HepG2 (cell line): ENCODE measurements around the gene KDM2B. TPM values are rescaled to one million over a fixed set of nuclear protein-coding genes. Genes with fewer than 3 reads are reported as not detected.

Experiments
- ATM ChIP-seq: fragments of 450-650 bp; IDR thresholded peaks from 2 replicates; pipeline ENCODE4 v1.7.1; 2017; ENCODE audit warnings: mild to moderate bottlenecking, borderline replicate concordance
- ETV6 ChIP-seq: sonication (generic); formaldehyde crosslinking; conservative IDR thresholded peaks from 2 replicates; pipeline ENCODE4 v1.4.0; 2020; ENCODE audit warnings: missing genetic modification reagents
- FOXO4 ChIP-seq: sonication (generic); formaldehyde crosslinking; conservative IDR thresholded peaks from 2 replicates; pipeline ENCODE4 v1.8.1; 2023; ENCODE audit warnings: missing genetic modification reagents
- HNRNPL ChIP-seq: fragments of 200-400 bp; formaldehyde crosslinking; IDR thresholded peaks from 2 replicates; pipeline ENCODE4 v1.6.1; 2017; ENCODE audit warnings: mild to moderate bottlenecking, low read depth, low read length
- MYNN ChIP-seq: sonication (generic); formaldehyde crosslinking; IDR thresholded peaks from 2 replicates; pipeline ENCODE4 v1.4.0; 2020; ENCODE audit warnings: mild to moderate bottlenecking, low read depth, missing genetic modification reagents
- MZF1 ChIP-seq: sonication (generic); formaldehyde crosslinking; IDR thresholded peaks from 2 replicates; pipeline ENCODE4 v1.8.1; 2023; ENCODE audit warnings: mild to moderate bottlenecking, missing genetic modification reagents, borderline replicate concordance
- NFKB2 ChIP-seq: sonication (generic); formaldehyde crosslinking; IDR thresholded peaks from 2 replicates; pipeline ENCODE4 v1.4.0; 2020; ENCODE audit warnings: missing genetic modification reagents, borderline replicate concordance
- RFX3 ChIP-seq: IDR thresholded peaks from 2 replicates; pipeline ENCODE4 v1.6.1; 2016; ENCODE audit warnings: missing biosample characterization, missing genetic modification reagents
- TERF1 ChIP-seq: sonication (generic); formaldehyde crosslinking; IDR thresholded peaks from 2 replicates; pipeline ENCODE4 v1.8.0; 2022; ENCODE audit warnings: mild to moderate bottlenecking, missing genetic modification reagents, moderate library complexity
- TSC22D2 ChIP-seq: sonication (generic); formaldehyde crosslinking; IDR thresholded peaks from 2 replicates; pipeline ENCODE4 v1.5.1; 2020; ENCODE audit warnings: missing genetic modification reagents, mild to moderate bottlenecking, borderline replicate concordance
- U2AF1 ChIP-seq: fragments of 200-400 bp; formaldehyde crosslinking; optimal IDR thresholded peaks from 2 replicates; pipeline ENCODE3; 2017; ENCODE audit warnings: mild to moderate bottlenecking, low read depth, low read length
- ZHX2 ChIP-seq, 2 experiments: sonication (generic) in 1 of 2; formaldehyde crosslinking in 1 of 2; IDR thresholded peaks; 2 replicates each; pipeline versions ENCODE4 v1.6.1 to v1.9.0; 2014 to 2022; ENCODE audit warnings: antibody characterized with exemption in 1 of 2, borderline replicate concordance in 1 of 2, inconsistent platforms in 1 of 2, low read depth in 1 of 2, missing genetic modification reagents in 1 of 2
- ZNF136 ChIP-seq: sonication (generic); formaldehyde crosslinking; IDR thresholded peaks from 2 replicates; pipeline ENCODE4 v1.8.1; 2022; ENCODE audit warnings: low read depth, mild to moderate bottlenecking, moderate library complexity, missing genetic modification reagents
- ZNF333 ChIP-seq: sonication (generic); formaldehyde crosslinking; IDR thresholded peaks from 2 replicates; pipeline ENCODE4 v1.4.0; 2020; ENCODE audit warnings: mild to moderate bottlenecking, missing genetic modification reagents, borderline replicate concordance
- ZNF432 ChIP-seq: sonication (generic); formaldehyde crosslinking; IDR thresholded peaks from 2 replicates; pipeline ENCODE4 v1.5.0; 2020; ENCODE audit warnings: missing genetic modification reagents, mild to moderate bottlenecking, borderline replicate concordance
- ZNF619 ChIP-seq: sonication (generic); formaldehyde crosslinking; IDR thresholded peaks from 2 replicates; pipeline ENCODE4 v1.4.0; 2020; ENCODE audit warnings: mild to moderate bottlenecking, missing genetic modification reagents
- ZNF747 ChIP-seq: sonication (generic); formaldehyde crosslinking; IDR thresholded peaks from 2 replicates; pipeline ENCODE4 v1.8.1; 2023; ENCODE audit warnings: missing genetic modification reagents, mild to moderate bottlenecking, borderline replicate concordance
- ZNF816 ChIP-seq: sonication (generic); formaldehyde crosslinking; IDR thresholded peaks from 2 replicates; pipeline ENCODE4 v1.8.0; 2022; ENCODE audit warnings: missing genetic modification reagents, mild to moderate bottlenecking, borderline replicate concordance
- polyA plus RNA-seq, 8 experiments: library from polyadenylated mRNA; depleted of rRNA in 3 of 8; stranded (reverse) in 7 of 8; unstranded in 1 of 8; fragments of >200 nt; fragmentation: Illumina TruSeq in 4 of 8; extraction: Trizol in 4 of 8; gene quantifications; 2 replicates each; pipeline versions ENCODE4 v1.2.1 to v1.2.3, GENCODE V29; 2011 to 2016; ENCODE audit warnings: low read depth in 4 of 8, missing spikeins in 1 of 8, mixed read lengths in 1 of 8; ENCODE audit not compliant: insufficient read depth in 1 of 8
- total RNA-seq, 5 experiments: library from RNA; depleted of rRNA; stranded (reverse); fragments of >200 nt; fragmentation: Illumina TruSeq; extraction: Trizol; gene quantifications; 2 replicates each; pipeline ENCODE4 v1.2.3, GENCODE V29; 2016; ENCODE audit warnings: low read depth in 1 of 5

The KDM2B gene
- total and polyA plus RNA-seq, 2 of the 13 experiments (the other 11 are each of a cell fraction or from before 2014, with no cell fraction given), result 17.5 to 26.1 TPM

- TF ChIP-seq FOXO4 (CRISPR knock-in tag), result no peak
- TF ChIP-seq ZNF747 (CRISPR knock-in tag), result no peak; the same call in 1 of the 2 replicates
- TF ChIP-seq ZNF816, result peak; percentile 66; the same call in 1 of the 2 replicates
- TF ChIP-seq HNRNPL, result no peak
- no peak for TF ChIP-seq ZNF432 (CRISPR knock-in tag)
- TF ChIP-seq RFX3 (CRISPR knock-in tag), result 0 out of 2 replicates have a peak, but pooled peaks have one; percentile 41
- TF ChIP-seq NFKB2 (CRISPR knock-in tag), result no peak
- TF ChIP-seq ATM, result no peak
- no peak for TF ChIP-seq TERF1
- TF ChIP-seq TSC22D2 (CRISPR knock-in tag), result no peak
- no peak for TF ChIP-seq ZNF619 (CRISPR knock-in tag)
- TF ChIP-seq U2AF1, result no peak
- TF ChIP-seq MZF1 (CRISPR knock-in tag), result no peak
- TF ChIP-seq MYNN, result no peak
- no peak for TF ChIP-seq ZNF136 (CRISPR knock-in tag)
- no peak; the same call in 1 of the 2 replicates for TF ChIP-seq ETV6 (CRISPR knock-in tag)
- TF ChIP-seq ZHX2 (IDR thresholded peaks at IDR 0.05; ENCODE audit: low read depth), result 0 out of 2 replicates have a peak, but pooled peaks have one; percentile 18
- TF ChIP-seq ZHX2 (CRISPR knock-in tag; IDR thresholded peaks at IDR 0.05; ENCODE audit: borderline replicate concordance), result no peak
- no peak for TF ChIP-seq ZNF333 (CRISPR knock-in tag)
Observed at GRCh38 chr12:121550974-121551634, 29.7 kb downstream of the KDM2B start (continued).
